H1 (cell line): ENCODE data around the gene KCND3. TPM values are rescaled to one million over a fixed set of nuclear protein-coding genes. Genes with fewer than 3 reads are reported as not detected.

Experiments used
- CTCF ChIA-PET: fragments of 300-600 bp; sonication (Branson Sonifier 250); formaldehyde crosslinking; loops from one replicate; lab custom pipeline; 2021; ENCODE audit not compliant: partially characterized antibody; lab: Charles Lee
- POLR2A ChIA-PET: fragments of 300-600 bp; sonication (Branson Sonifier 250); formaldehyde crosslinking; loops from one replicate; lab custom pipeline; 2021; ENCODE audit warnings: inconsistent platforms; ENCODE audit not compliant: partially characterized antibody; lab: Charles Lee
- DNase-seq, 2 experiments: peaks; one replicate each; pipeline versions ENCODE4 v3.0.0 to v3.0.0-alpha.2; 2010 to 2022; ENCODE audit warnings: low spot score in 2 of 2, low read depth in 1 of 2, mixed read lengths in 1 of 2
- FAIRE-seq: peaks from 2 replicates; lab custom pipeline; 2011; peaks lifted over from hg19 to GRCh38; lab: Jason Lieb, UNC
- H2AFZ ChIP-seq: 2 replicates; pipeline ENCODE4 v1.8.1; 2012; ENCODE audit warnings: low read length, inconsistent platforms
- H2AK5ac ChIP-seq: 2 replicates; pipeline ENCODE4 v1.6.1; 2013; ENCODE audit warnings: low read depth, low read length
- H2BK120ac ChIP-seq: replicated peaks from 2 replicates; pipeline ENCODE3; 2013; ENCODE audit warnings: low read depth, low read length, inconsistent platforms
- H2BK12ac ChIP-seq: 2 replicates; pipeline ENCODE4 v1.6.1; 2013; ENCODE audit warnings: low read depth, low read length
- H2BK15ac ChIP-seq: 2 replicates; pipeline ENCODE4 v1.6.1; 2013; ENCODE audit warnings: low read length
- H2BK20ac ChIP-seq: 2 replicates; pipeline ENCODE4 v1.6.1; 2013; ENCODE audit warnings: low read length
- H2BK5ac ChIP-seq: 2 replicates; pipeline ENCODE4 v1.6.1; 2013; ENCODE audit warnings: low read depth, low read length
- H3K14ac ChIP-seq: 2 replicates; pipeline ENCODE4 v1.6.1; 2013; ENCODE audit warnings: inconsistent platforms; ENCODE audit not compliant: insufficient read length
- H3K18ac ChIP-seq: 2 replicates; pipeline ENCODE4 v1.6.1; 2013; ENCODE audit warnings: low read length; ENCODE audit errors: extremely low read depth
- H3K23ac ChIP-seq: 2 replicates; pipeline ENCODE4 v1.6.1; 2013; ENCODE audit warnings: inconsistent platforms; ENCODE audit not compliant: insufficient read length
- H3K23me2 ChIP-seq: 2 replicates; pipeline ENCODE4 v1.6.1; 2013; ENCODE audit warnings: low read depth, low read length
- H3K27ac ChIP-seq: 2 replicates; pipeline ENCODE4 v1.6.1; 2011; ENCODE audit warnings: low read depth, low read length, inconsistent platforms
- H3K27me3 ChIP-seq, 4 experiments: replicated peaks in 1 of 4; 1 replicate in 1 of 4; 2 replicates in 3 of 4; pipeline versions ENCODE4 v1.6.1 to v1.8.1; 2011 to 2013; ENCODE audit warnings: low read length in 3 of 4, mild to moderate bottlenecking in 3 of 4, inconsistent platforms in 2 of 4, mixed read lengths in 2 of 4, moderate library complexity in 1 of 4; ENCODE audit not compliant: control insufficient read depth in 3 of 4, insufficient read depth in 3 of 4; ENCODE audit errors: extremely low read depth in 1 of 4
- H3K36me3 ChIP-seq, 4 experiments: 2 replicates each; pipeline versions ENCODE4 v1.6.1 to v1.8.1; 2011 to 2013; ENCODE audit warnings: mild to moderate bottlenecking in 4 of 4, low read length in 3 of 4, moderate library complexity in 2 of 4, control low read depth in 1 of 4, inconsistent platforms in 1 of 4; ENCODE audit not compliant: insufficient read depth in 4 of 4, control insufficient read depth in 2 of 4
- H3K4ac ChIP-seq: replicated peaks from 2 replicates; pipeline ENCODE3; 2013; ENCODE audit warnings: low read length, low read depth, mixed read lengths, inconsistent platforms; ENCODE audit not compliant: insufficient read length
- H3K4me1 ChIP-seq, 4 experiments: replicated peaks in 1 of 4; 1 replicate in 1 of 4; 2 replicates in 3 of 4; pipeline versions ENCODE4 v1.6.1 to v1.8.1; 2011 to 2013; ENCODE audit warnings: low read length in 3 of 4, inconsistent platforms in 2 of 4, mixed read lengths in 1 of 4; ENCODE audit not compliant: insufficient read depth in 4 of 4, control insufficient read depth in 3 of 4
- H3K4me2 ChIP-seq, 2 experiments: 2 replicates each; pipeline versions ENCODE4 v1.6.1 to v1.8.1; 2011 to 2013; ENCODE audit warnings: low read depth in 2 of 2, low read length in 2 of 2, control low read depth in 1 of 2, inconsistent platforms in 1 of 2, mild to moderate bottlenecking in 1 of 2; ENCODE audit not compliant: insufficient read depth in 1 of 2
- H3K4me3 ChIP-seq, 4 experiments: fragments of 200-600, 300-600 bp in 1 of 4; sonication (generic), shearing (Covaris generic), sonication (Bioruptor Twin) in 1 of 4; 2 replicates each; pipeline versions ENCODE4 v1.5.1 to v1.8.1; 2011 to 2016; ENCODE audit warnings: low read length in 4 of 4, low read depth in 3 of 4, control low read depth in 2 of 4, inconsistent platforms in 2 of 4, mild to moderate bottlenecking in 2 of 4, mixed read lengths in 1 of 4, moderate library complexity in 1 of 4; ENCODE audit not compliant: insufficient read depth in 2 of 4; ENCODE audit errors: extremely low read depth in 1 of 4
- H3K56ac ChIP-seq: replicated peaks from 2 replicates; pipeline ENCODE3; 2013; ENCODE audit warnings: low read depth, mild to moderate bottlenecking, mixed read lengths, low read length, inconsistent platforms; ENCODE audit not compliant: insufficient read length
- H3K79me1 ChIP-seq: 2 replicates; pipeline ENCODE4 v1.6.1; 2013; ENCODE audit warnings: low read depth, low read length, control low read depth
- H3K79me2 ChIP-seq, 2 experiments: 2 replicates each; pipeline versions ENCODE4 v1.6.1 to v1.8.1; 2012 to 2013; ENCODE audit warnings: low read length in 2 of 2, mild to moderate bottlenecking in 2 of 2, inconsistent platforms in 1 of 2; ENCODE audit not compliant: insufficient read depth in 2 of 2, control insufficient read depth in 1 of 2
- H3K9ac ChIP-seq, 4 experiments: replicated peaks in 1 of 4; 1 replicate in 1 of 4; 2 replicates in 3 of 4; pipeline versions ENCODE4 v1.6.1 to v1.8.1; 2011 to 2013; ENCODE audit warnings: low read depth in 3 of 4, low read length in 3 of 4, control low read depth in 2 of 4, mild to moderate bottlenecking in 2 of 4, moderate library complexity in 2 of 4, inconsistent platforms in 1 of 4; ENCODE audit errors: extremely low read depth in 1 of 4
- H3K9me3 ChIP-seq, 2 experiments: 2 replicates each; pipeline versions ENCODE4 v1.6.1 to v1.8.1; 2012 to 2013; ENCODE audit warnings: mild to moderate bottlenecking in 2 of 2, moderate library complexity in 2 of 2, control low read depth in 1 of 2, inconsistent platforms in 1 of 2, low read depth in 1 of 2, low read length in 1 of 2, mixed read lengths in 1 of 2; ENCODE audit not compliant: insufficient read depth in 2 of 2
- H4K20me1 ChIP-seq, 2 experiments: replicated peaks in 1 of 2; 2 replicates each; pipeline versions ENCODE3 to v1.8.1; 2011 to 2013; ENCODE audit warnings: inconsistent platforms in 2 of 2, low read length in 2 of 2, mild to moderate bottlenecking in 1 of 2; ENCODE audit not compliant: insufficient read depth in 2 of 2, control insufficient read depth in 1 of 2
- H4K5ac ChIP-seq: 2 replicates; pipeline ENCODE4 v1.6.1; 2013; ENCODE audit warnings: low read length, low read depth, mixed read lengths, inconsistent platforms; ENCODE audit not compliant: insufficient read length
- H4K8ac ChIP-seq: 2 replicates; pipeline ENCODE4 v1.8.0; 2013; ENCODE audit warnings: mild to moderate bottlenecking, moderate library complexity, low read length, inconsistent platforms; ENCODE audit not compliant: insufficient read depth; ENCODE audit errors: extremely low read depth
- H4K91ac ChIP-seq: replicated peaks from 2 replicates; pipeline ENCODE3; 2013; ENCODE audit warnings: low read length, mixed read lengths, inconsistent platforms; ENCODE audit not compliant: insufficient read length
- CBX5 ChIP-seq: fragments of 300-800, 300-1000 bp; sonication (generic); IDR thresholded peaks from 2 replicates; pipeline ENCODE4 v1.7.1; 2016; ENCODE audit warnings: antibody characterized with exemption, low read length, low read depth
- CBX8 ChIP-seq: fragments of 300-800, 300-1000 bp; sonication (generic); IDR thresholded peaks from 2 replicates; pipeline ENCODE4 v1.7.1; 2016; ENCODE audit warnings: low read depth, low read length, borderline replicate concordance
- CEBPB ChIP-seq: IDR thresholded peaks from 2 replicates; pipeline ENCODE4 v1.6.1; 2012; ENCODE audit warnings: low read depth, low read length
- CREB1 ChIP-seq: IDR thresholded peaks from 2 replicates; pipeline ENCODE4 v1.6.1; 2012; ENCODE audit warnings: inconsistent platforms
- GABPA ChIP-seq: IDR thresholded peaks from 2 replicates; pipeline ENCODE4 v1.6.1; 2011; ENCODE audit warnings: mild to moderate bottlenecking, low read length, moderate library complexity, borderline replicate concordance; ENCODE audit not compliant: insufficient read depth
- JUN ChIP-seq: IDR thresholded peaks from 2 replicates; pipeline ENCODE4 v1.6.1; 2011; ENCODE audit warnings: low read depth, mild to moderate bottlenecking, improper control_type of control experiment, low read length
- KDM1A ChIP-seq: fragments of 200-600, 300-600 bp; sonication (generic); IDR thresholded peaks from 2 replicates; pipeline ENCODE4 v1.7.1; 2016; ENCODE audit warnings: mild to moderate bottlenecking, low read length, borderline replicate concordance
- PHF8 ChIP-seq: fragments of 200-600 bp; sonication (generic); conservative IDR thresholded peaks from 2 replicates; pipeline ENCODE4 v1.7.1; 2012; ENCODE audit warnings: low read depth, mild to moderate bottlenecking, inconsistent platforms, low read length, moderate library complexity
- RBBP5 ChIP-seq: IDR thresholded peaks from 2 replicates; pipeline ENCODE4 v1.7.1; 2012; ENCODE audit warnings: low read depth, mild to moderate bottlenecking, inconsistent platforms, low read length, moderate library complexity, borderline replicate concordance
- RXRA ChIP-seq: IDR thresholded peaks from 2 replicates; pipeline ENCODE4 v1.6.1; 2011; ENCODE audit warnings: low read depth, mild to moderate bottlenecking, low read length, moderate library complexity; ENCODE audit not compliant: insufficient read depth
- SP2 ChIP-seq: IDR thresholded peaks from 2 replicates; pipeline ENCODE4 v1.6.1; 2012; ENCODE audit warnings: mild to moderate bottlenecking, low read length, inconsistent platforms
- TEAD4 ChIP-seq: IDR thresholded peaks from 2 replicates; pipeline ENCODE4 v1.6.1; 2012; ENCODE audit warnings: low read depth, low read length, inconsistent platforms, mixed read lengths
- ZNF274 ChIP-seq: IDR thresholded peaks from 2 replicates; pipeline ENCODE4 v1.7.0; 2012; ENCODE audit warnings: low read length, borderline replicate concordance; ENCODE audit errors: extremely low read depth
- WGBS, 2 experiments: shearing (Covaris generic) in 1 of 2; methylation state at CpG; one replicate each; pipeline versions ENCODE4 v1.1.6 to v1.1.7; 2013 to 2015; ENCODE audit warnings: low lambda C conversion rate in 2 of 2, mixed read lengths in 2 of 2, inconsistent platforms in 1 of 2, low coverage in 1 of 2, missing lambda C conversion rate in 1 of 2; ENCODE audit not compliant: insufficient replicate concordance in 2 of 2, insufficient coverage in 1 of 2, insufficient read length in 1 of 2; ENCODE audit errors: extremely low coverage in 1 of 2, missing lambda C conversion rate in 1 of 2; 5-methylcytosine and 5-hydroxymethylcytosine counted together
- polyA plus RNA-seq, 7 experiments: library from polyadenylated mRNA; depleted of rRNA in 3 of 7; stranded (reverse) in 5 of 7; unstranded in 2 of 7; fragments of >200 nt in 5 of 7; fragments of 200-250 nt in 2 of 7; gene quantifications; 1 replicate in 5 of 7; 2 replicates in 1 of 7; 4 replicates in 1 of 7; pipeline versions ENCODE4 v1.2.1 to v1.2.3, GENCODE V29; 2011 to 2013; ENCODE audit warnings: missing spikeins in 2 of 7, mixed read lengths in 2 of 7
- total RNA-seq: library from RNA; stranded (reverse); fragmentation: NEBNext Ultra II Directional; extraction: Animal tissue kit (Norgen Biotek cat#: 25700); gene quantifications from 2 replicates; pipeline ENCODE4 v1.2.1, GENCODE V29; 2021

KCND3 gene
- total and polyA plus RNA-seq, 2 of the 8 experiments (the other 6 are each of a cell fraction or from before 2014, with no cell fraction given): 0.14 to 0.48 TPM

- Histone ChIP-seq H3K14ac (no peak overlapping the region), H3K23me2 (no peaks in the 10 kb centered on the region; the same call in 1 of the 2 replicates), H3K18ac (no peak overlapping the region), H3K79me1 (no peaks in the 10 kb centered on the region), H3K4ac (no peak overlapping the region), H3K23ac (no peak overlapping the region), H3K9me3 (no peaks in the 10 kb centered on the region), H4K8ac (no peak overlapping the region; the same call in 1 of the 2 replicates), H2BK12ac (no peak overlapping the region), H2BK20ac (no peak overlapping the region), H3K27ac (no peak overlapping the region), H2BK120ac (no peak overlapping the region), H3K27me3 (no peaks in the 10 kb centered on the region), H2BK5ac (no peak overlapping the region), H4K20me1 (no peaks in the 10 kb centered on the region), H3K79me2 (no peaks in the 10 kb centered on the region), H2AK5ac (no peak overlapping the region), H3K9ac (no peak overlapping the region), H2AFZ (no peak overlapping the region), H4K91ac (no peak overlapping the region), H3K4me3 (no peak overlapping the region), H3K4me2 (no peak overlapping the region), H4K5ac (no peak overlapping the region), H3K36me3 (no peaks in the 10 kb centered on the region), H3K4me1 (peaks cover 0 to 3% (median 0%) of the 10 kb centered on the region in 4 experiments; a peak in 3 of 7 replicates), H3K56ac (no peak overlapping the region), H2BK15ac (no peak overlapping the region)
- WGBS, 2 experiments: 86% methylated on average over 8 of the region's 8 CpGs; no CpG with 5 or more reads in 1 of the 2 experiments
- no peak for FAIRE-seq
- ChIA-PET CTCF (interaction anchor here (1.6 kb wide), 1 partner anchor 13 kb away, joined by 4 read pairs; no protein-coding TSS in a partner anchor), POLR2A (interaction anchor here (0.7 kb wide), 2 partner anchors 66 to 89 kb away, joined by 3 to 4 read pairs; no protein-coding TSS in a partner anchor)
- DNase-seq: no peak
- TF ChIP-seq JUN (no peak), KDM1A (no peak), RBBP5 (no peak), CEBPB (no peak), CREB1 (no peak), CBX8 (no peak), RXRA (no peak), SP2 (no peak), TEAD4 (no peak), ZNF274 (no peak), GABPA (no peak), CBX5 (no peak), PHF8 (no peak)
Measured at GRCh38 chr1:111888740-111889376, 100.6 kb downstream of the KCND3 start.
